DND-41 (cell line): Measurements from ENCODE around the gene XRN2.
"Not testable (repeated sequence)": the region's sequence is repeated elsewhere in the genome, so short reads cannot be mapped to it uniquely, and the experiment has no call there.

Source experiments
- ATAC-seq: fragments of 200-7000 bp; cut with Tn5 transposase; 3 replicates; pipeline ENCODE4 v1.9.1; 2021; ENCODE audit warnings: low read depth; ENCODE audit not compliant: insufficient read depth
- DNase-seq: peaks from one replicate; pipeline ENCODE4 v3.0.0-alpha.2; 2020
- H2AFZ ChIP-seq: 2 replicates; pipeline ENCODE4 v1.6.0; 2012; ENCODE audit warnings: low read depth, low read length
- H3K27ac ChIP-seq: 2 replicates; pipeline ENCODE4 v1.5.1; 2012; ENCODE audit warnings: low read length, inconsistent platforms
- H3K27me3 ChIP-seq: fragments of 200-600 bp; sonication (generic); 2 replicates; pipeline ENCODE4 v1.6.0; 2012; ENCODE audit warnings: low read length, mild to moderate bottlenecking, inconsistent platforms; ENCODE audit not compliant: insufficient read depth, poor library complexity
- H3K36me3 ChIP-seq: 2 replicates; pipeline ENCODE4 v1.5.1; 2012; ENCODE audit warnings: low read length, inconsistent platforms; ENCODE audit not compliant: insufficient read depth
- H3K4me1 ChIP-seq: 2 replicates; pipeline ENCODE4 v1.5.1; 2012; ENCODE audit warnings: mild to moderate bottlenecking, low read length; ENCODE audit not compliant: insufficient read depth
- H3K4me2 ChIP-seq: 2 replicates; pipeline ENCODE4 v1.6.0; 2012; ENCODE audit warnings: mild to moderate bottlenecking, moderate library complexity, low read length, inconsistent platforms; ENCODE audit not compliant: insufficient read depth
- H3K4me3 ChIP-seq, 2 experiments: fragments of 200-600 bp in 1 of 2; shearing (Covaris generic) in 1 of 2; 2 replicates each; pipeline ENCODE4 v1.5.1; 2012 to 2016; ENCODE audit warnings: inconsistent platforms in 2 of 2, low read length in 2 of 2, mild to moderate bottlenecking in 2 of 2, low read depth in 1 of 2, moderate library complexity in 1 of 2
- H3K79me2 ChIP-seq: 2 replicates; pipeline ENCODE4 v1.6.0; 2012; ENCODE audit warnings: low read length, inconsistent platforms; ENCODE audit not compliant: insufficient read depth
- H3K9ac ChIP-seq: 2 replicates; pipeline ENCODE4 v1.6.0; 2012; ENCODE audit warnings: low read depth, mild to moderate bottlenecking, inconsistent platforms, low read length, moderate library complexity
- H3K9me3 ChIP-seq: 2 replicates; pipeline ENCODE4 v1.5.1; 2012; ENCODE audit warnings: low read length, moderate library complexity, mild to moderate bottlenecking, inconsistent platforms; ENCODE audit not compliant: insufficient read depth, severe bottlenecking
- H4K20me1 ChIP-seq: 2 replicates; pipeline ENCODE4 v1.6.0; 2012; ENCODE audit warnings: low read length; ENCODE audit not compliant: insufficient read depth
- EZH2 ChIP-seq: IDR thresholded peaks from 3 replicates; pipeline ENCODE4 v1.6.1; 2012; ENCODE audit warnings: borderline replicate concordance, low read depth, mild to moderate bottlenecking, moderate library complexity, low read length, inconsistent platforms; ENCODE audit not compliant: severe bottlenecking
- TF ChIP-seq, protein P1 (sequence below): IDR thresholded peaks from 2 replicates; pipeline ENCODE4 v1.5.1; 2012; ENCODE audit warnings: borderline replicate concordance, low read length, moderate library complexity, mild to moderate bottlenecking; ENCODE audit not compliant: poor library complexity, severe bottlenecking; ENCODE audit errors: extremely low read depth

The XRN2 gene

DNA sequence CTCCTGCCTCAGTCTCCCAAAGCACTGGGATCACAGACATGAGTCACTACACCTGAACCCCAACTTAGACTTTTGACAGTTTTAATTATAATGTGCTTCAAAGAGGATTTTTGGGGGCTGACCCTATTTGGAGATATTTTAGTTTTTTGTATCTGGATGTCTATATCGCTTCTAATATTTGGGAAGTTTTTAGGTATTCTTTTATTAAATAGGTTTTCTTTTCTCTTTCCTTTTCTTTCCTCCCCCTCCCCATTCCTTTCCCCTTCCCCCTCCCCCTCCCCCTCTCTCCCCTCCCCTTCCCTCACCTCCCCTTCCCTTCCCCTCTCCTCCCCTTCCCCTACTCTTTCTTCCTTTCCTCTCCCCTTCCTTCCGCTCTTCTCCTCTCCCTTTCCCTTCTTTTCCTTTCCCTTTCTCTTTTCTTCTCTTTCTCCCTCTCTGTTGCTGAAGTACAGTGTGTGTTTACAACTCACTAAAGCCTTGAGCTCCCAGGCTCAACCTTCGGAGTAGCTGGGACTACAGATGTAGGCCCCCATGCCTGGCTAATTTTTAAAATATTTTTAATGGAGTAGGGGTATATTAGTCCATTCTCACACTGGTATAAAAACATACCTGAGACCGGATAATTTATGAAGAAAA, 118.6 kb downstream of the XRN2 start:
- DNase-seq = no peak
- no peak for ATAC-seq
- Histone ChIP-seq H3K9ac (no peak overlapping the region), H2AFZ (no peak overlapping the region), H3K4me1 (no peaks in the 10 kb centered on the region), H3K36me3 (no peaks in the 10 kb centered on the region), H4K20me1 (no peaks in the 10 kb centered on the region), H3K9me3 (peaks cover 14% of the 10 kb centered on the region), H3K27ac (no peak overlapping the region), H3K4me2 (no peak overlapping the region), H3K4me3 (no peak overlapping the region), H3K79me2 (no peaks in the 10 kb centered on the region), H3K27me3 (no peaks in the 10 kb centered on the region)
- no peak for TF ChIP-seq EZH2
- TF ChIP-seq, protein P1, sequence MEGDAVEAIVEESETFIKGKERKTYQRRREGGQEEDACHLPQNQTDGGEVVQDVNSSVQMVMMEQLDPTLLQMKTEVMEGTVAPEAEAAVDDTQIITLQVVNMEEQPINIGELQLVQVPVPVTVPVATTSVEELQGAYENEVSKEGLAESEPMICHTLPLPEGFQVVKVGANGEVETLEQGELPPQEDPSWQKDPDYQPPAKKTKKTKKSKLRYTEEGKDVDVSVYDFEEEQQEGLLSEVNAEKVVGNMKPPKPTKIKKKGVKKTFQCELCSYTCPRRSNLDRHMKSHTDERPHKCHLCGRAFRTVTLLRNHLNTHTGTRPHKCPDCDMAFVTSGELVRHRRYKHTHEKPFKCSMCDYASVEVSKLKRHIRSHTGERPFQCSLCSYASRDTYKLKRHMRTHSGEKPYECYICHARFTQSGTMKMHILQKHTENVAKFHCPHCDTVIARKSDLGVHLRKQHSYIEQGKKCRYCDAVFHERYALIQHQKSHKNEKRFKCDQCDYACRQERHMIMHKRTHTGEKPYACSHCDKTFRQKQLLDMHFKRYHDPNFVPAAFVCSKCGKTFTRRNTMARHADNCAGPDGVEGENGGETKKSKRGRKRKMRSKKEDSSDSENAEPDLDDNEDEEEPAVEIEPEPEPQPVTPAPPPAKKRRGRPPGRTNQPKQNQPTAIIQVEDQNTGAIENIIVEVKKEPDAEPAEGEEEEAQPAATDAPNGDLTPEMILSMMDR = no peak

DNA sequence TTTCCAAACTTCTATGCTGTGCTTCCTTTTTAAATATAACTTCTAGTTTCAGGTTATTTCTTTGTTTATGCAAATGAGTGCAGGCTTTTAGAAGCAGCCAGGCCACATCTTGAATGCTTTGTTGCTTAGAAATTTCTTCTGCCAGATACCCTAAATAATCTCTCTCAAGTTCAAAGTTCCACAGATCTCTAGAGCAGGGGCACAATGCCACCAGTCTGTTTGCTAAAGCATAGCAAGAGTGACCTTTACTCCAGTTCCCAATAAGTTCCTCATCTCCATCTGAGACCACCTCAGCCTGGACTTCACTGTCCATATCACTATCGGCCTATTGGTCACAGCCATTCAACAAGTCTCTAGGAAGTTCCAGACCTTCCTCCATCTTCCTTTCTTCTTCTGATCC, 120.6 kb downstream of the XRN2 start:
- H2AFZ ChIP-seq = not testable (repeated sequence)

DNA sequence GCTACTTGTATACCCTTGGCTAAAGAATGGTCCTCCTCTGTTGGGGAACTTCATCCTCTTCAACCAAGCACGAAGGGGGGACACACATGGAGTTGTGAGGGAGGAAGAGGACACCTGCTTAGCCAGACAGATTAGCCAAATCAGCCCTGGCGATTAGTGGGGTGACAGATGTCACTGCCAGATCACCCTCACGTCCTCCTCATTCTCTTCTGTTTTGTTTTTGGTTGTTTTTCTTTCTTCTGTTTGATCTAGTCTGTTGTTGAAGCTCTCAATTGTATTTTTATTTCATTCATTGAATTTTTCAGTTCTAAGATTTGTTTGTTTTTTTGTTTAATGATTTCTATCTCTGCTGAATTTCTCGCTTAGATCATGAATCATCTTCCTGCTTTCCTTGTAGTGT, 121.7 kb downstream of the XRN2 start:
- peaks cover 14% of the 10 kb centered on the region for H3K9me3 ChIP-seq
- no peak for ATAC-seq
- H3K4me1 ChIP-seq = no peaks in the 10 kb centered on the region

More for the DNA sequence above, 120.6 kb downstream of the XRN2 start:
- H3K79me2 ChIP-seq, DNase-seq, H3K4me3 ChIP-seq, H3K9ac ChIP-seq, H4K20me1 ChIP-seq, H3K4me2 ChIP-seq, ATAC-seq, H3K36me3 ChIP-seq, H3K4me1 ChIP-seq, H3K27ac ChIP-seq, H3K27me3 ChIP-seq: not testable (repeated sequence)
- peaks cover 14% of the 10 kb centered on the region for H3K9me3 ChIP-seq

DNA sequence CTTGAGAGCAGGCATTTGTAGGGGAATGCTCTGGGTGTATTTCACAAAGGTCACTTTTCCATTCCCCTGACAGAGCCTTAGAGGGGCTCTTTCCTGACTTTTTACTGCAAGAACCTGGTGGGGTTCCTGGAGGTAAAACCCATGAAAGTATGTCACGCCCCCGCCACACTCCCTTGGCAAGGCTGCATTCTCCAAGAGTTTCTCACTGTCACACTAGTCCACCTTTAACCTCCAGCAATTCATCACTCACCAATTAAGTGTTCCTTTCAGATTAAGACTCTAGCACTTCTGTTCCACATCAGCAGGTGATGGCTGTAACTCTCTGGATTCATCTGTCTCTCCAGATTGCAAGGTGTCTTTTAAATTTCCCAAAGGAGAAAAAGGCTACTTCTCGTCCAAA, 126.9 kb downstream of the XRN2 start:
- H3K4me1 ChIP-seq = no peaks in the 10 kb centered on the region
- no peaks in the 10 kb centered on the region for H3K36me3 ChIP-seq
- no peaks in the 10 kb centered on the region for H3K79me2 ChIP-seq
- H2AFZ ChIP-seq = no peak overlapping the region
- peaks cover 7% of the 10 kb centered on the region for H3K27me3 ChIP-seq
- no peak overlapping the region for H3K9ac ChIP-seq
- DNase-seq (no peak), ATAC-seq (no peak)
- no peak overlapping the region for H3K27ac ChIP-seq
- no peaks in the 10 kb centered on the region for H4K20me1 ChIP-seq
- no peak for TF ChIP-seq EZH2
- TF ChIP-seq, protein P1 = no peak
- H3K9me3 ChIP-seq = peaks cover 5% of the 10 kb centered on the region
- H3K4me2 ChIP-seq = no peak overlapping the region
- H3K4me3 ChIP-seq = no peak overlapping the region

More for the DNA sequence above, 121.7 kb downstream of the XRN2 start:
- Histone ChIP-seq H3K4me2 (no peak overlapping the region), H3K36me3 (no peaks in the 10 kb centered on the region), H2AFZ (no peak overlapping the region), H3K9ac (no peak overlapping the region), H3K27me3 (no peaks in the 10 kb centered on the region), H3K27ac (no peak overlapping the region), H3K4me3 (no peak overlapping the region), H4K20me1 (no peaks in the 10 kb centered on the region), H3K79me2 (no peaks in the 10 kb centered on the region)
- TF ChIP-seq EZH2 = no peak
- TF ChIP-seq, protein P1 = no peak
- DNase-seq = no peak
